Testis (tissue), 3 donors: ENCODE results near the gene JAKMIP3. TPM values are rescaled to one million over a fixed set of nuclear protein-coding genes. Genes with fewer than 3 reads are reported as not detected.

Experiments
- DNase-seq: peaks from one replicate; pipeline ENCODE4 v3.0.0-alpha.2; 2019
- H3K27ac ChIP-seq, 2 donors: fragments of 200-600 bp; sonication (generic); one replicate each; pipeline ENCODE4 v1.5.1; 2019
- H3K27me3 ChIP-seq: fragments of 200-600 bp; sonication (generic); one replicate; pipeline ENCODE4 v1.5.1; 2019
- H3K36me3 ChIP-seq: fragments of 200-600 bp; sonication (generic); one replicate; pipeline ENCODE4 v1.5.1; 2017; ENCODE audit warnings: low read depth; ENCODE audit errors: missing control alignments
- H3K4me1 ChIP-seq: fragments of 200-600 bp; sonication (generic); one replicate; pipeline ENCODE4 v1.5.1; 2019
- H3K4me3 ChIP-seq, 2 donors: fragments of 200-600 bp; sonication (generic); one replicate each; pipeline ENCODE4 v1.5.1; 2017 to 2019
- H3K9me3 ChIP-seq: fragments of 200-600 bp; sonication (generic); one replicate; pipeline ENCODE4 v1.5.1; 2017
- CTCF ChIP-seq, 3 experiments: fragments of 450-650 bp in 2 of 3; fragments of 200-600 bp in 1 of 3; sonication (generic) in 1 of 3; IDR thresholded peaks; one replicate each; pipeline ENCODE4 v1.5.1; 2016 to 2019; ENCODE audit warnings: antibody characterized with exemption in 3 of 3, mild to moderate bottlenecking in 2 of 3, moderate library complexity in 1 of 3
- POLR2A ChIP-seq: fragments of 450-650 bp; IDR thresholded peaks from one replicate; pipeline ENCODE4 v1.6.1; 2017; ENCODE audit warnings: antibody characterized with exemption, mild to moderate bottlenecking, moderate library complexity
- WGBS, 2 donors: methylation state at CpG; one replicate each; pipeline ENCODE4 v1.1.5; 2018; 5-methylcytosine and 5-hydroxymethylcytosine counted together
- intact Hi-C: fragments of 100-400 bp; cut with DNase I; formaldehyde crosslinking; loops from one replicate; pipeline ENCODE4 v1.15.1; 2023; ENCODE audit warnings: low total_unique reads
- polyA plus RNA-seq: library from polyadenylated mRNA; stranded (reverse); fragments of 350-450 nt; fragmentation: Illumina TruSeq; extraction: RNeasy Lipid Tissue Mini Kit (QIAGEN cat#74804); gene quantifications from one replicate; pipeline ENCODE4 v1.2.3, GENCODE V29; 2014; ENCODE audit warnings: low read depth, low replicate concordance; ENCODE audit not compliant: insufficient read depth
- total RNA-seq, 2 donors: library from RNA; depleted of rRNA; stranded (reverse); fragments of >200 nt; gene quantifications; one replicate each; pipeline ENCODE4 v1.2.3, GENCODE V29; 2016

The JAKMIP3 gene
- total and polyA plus RNA-seq, 3 donors from 2014 or later = 1.3 to 4.6 (median 3.3) TPM

- Histone ChIP-seq H3K4me3 (no peak overlapping the region), H3K27ac (no peak overlapping the region), H3K4me1 (no peaks in the 10 kb centered on the region), H3K36me3 (no peaks in the 10 kb centered on the region), H3K9me3 (no peaks in the 10 kb centered on the region), H3K27me3 (no peaks in the 10 kb centered on the region)
- no peak for DNase-seq
- intact Hi-C loops = no loop called here
- TF ChIP-seq POLR2A (no peak), CTCF (IDR thresholded peaks at IDR 0.05) (no peak)
- 88 to 93% methylated on average over 38 to 42 of the region's 42 CpGs for WGBS, 2 donors
Observed at GRCh38 chr10:132058793-132059759, 6.7 kb upstream of the JAKMIP3 start.

GRCh38 chr10:132059760-132060508, 5.8 kb upstream of the JAKMIP3 start:
- Histone ChIP-seq H3K27ac (no peak overlapping the region), H3K36me3 (no peaks in the 10 kb centered on the region), H3K4me1 (no peaks in the 10 kb centered on the region), H3K27me3 (no peaks in the 10 kb centered on the region), H3K9me3 (no peaks in the 10 kb centered on the region), H3K4me3 (no peak overlapping the region)
- intact Hi-C loops = no loop called here
- WGBS, 2 donors = 67 to 84% methylated on average over 9 to 12 of the region's 12 CpGs
- no peak for DNase-seq
- TF ChIP-seq CTCF (IDR thresholded peaks at IDR 0.05) (no peak), POLR2A (no peak)

GRCh38 chr10:132061030-132061429, 4.7 kb upstream of the JAKMIP3 start:
- Histone ChIP-seq H3K4me1 (no peaks in the 10 kb centered on the region), H3K9me3 (no peaks in the 10 kb centered on the region), H3K4me3 (no peak overlapping the region), H3K27ac (no peak overlapping the region), H3K36me3 (no peaks in the 10 kb centered on the region), H3K27me3 (no peaks in the 10 kb centered on the region)
- no peak for DNase-seq
- TF ChIP-seq CTCF (IDR thresholded peaks at IDR 0.05) (no peak), POLR2A (no peak)
- 90 to 95% methylated on average over 18 of the region's 18 CpGs for WGBS, 2 donors
- intact Hi-C loops = no loop called here

- no peaks in the 10 kb centered on the region for H3K9me3 ChIP-seq
- intact Hi-C loops = no loop called here
- TF ChIP-seq CTCF (IDR thresholded peaks at IDR 0.05) (no peak), POLR2A (no peak)
- WGBS, 2 donors = 82 to 95% methylated on average over 6 of the region's 6 CpGs
- H3K4me1 ChIP-seq = peaks cover 3% of the 10 kb centered on the region
- no peak overlapping the region for H3K4me3 ChIP-seq
- no peak for DNase-seq
- H3K27me3 ChIP-seq = no peaks in the 10 kb centered on the region
- no peaks in the 10 kb centered on the region for H3K36me3 ChIP-seq
- H3K27ac ChIP-seq = no peak overlapping the region
Observed at GRCh38 chr10:132061465-132061864, 4.3 kb upstream of the JAKMIP3 start.
